IMR-90 (cell line): Measurements from ENCODE around the gene CNGA1. TPM values are rescaled to one million over a fixed set of nuclear protein-coding genes. Genes with fewer than 3 reads are reported as not detected.

ENCODE experiments used
- ATAC-seq: fragments of 200-7000 bp; cut with Tn5 transposase; 2 replicates; pipeline ENCODE4 v1.9.1; 2020; ENCODE audit warnings: low read depth, mild to moderate bottlenecking, moderate library complexity
- BruUV-seq: library from RNA; stranded (reverse); fragments of 400-500 nt; replicated peaks from 2 replicates; lab custom pipeline; 2021; lab: Mats Ljungman, UMichigan
- CTCF ChIA-PET: fragments of 300-600 bp; formaldehyde crosslinking; extraction: SDS; loops from one replicate; lab custom pipeline; 2021; ENCODE audit warnings: antibody characterized with exemption; lab: Yijun Ruan, JAX
- POLR2A ChIA-PET: fragments of 300-600 bp; sonication (Branson Sonifier 250); formaldehyde crosslinking; loops from one replicate; lab custom pipeline; 2022; ENCODE audit warnings: antibody characterized with exemption; ENCODE audit not compliant: unreplicated experiment; lab: Charles Lee
- DNase-seq: peaks from one replicate; pipeline ENCODE4 v3.0.0; 2013
- H2AFZ ChIP-seq: replicated peaks from 2 replicates; pipeline ENCODE3; 2013; ENCODE audit warnings: low read length, mild to moderate bottlenecking; ENCODE audit not compliant: poor library complexity
- H2AK5ac ChIP-seq: 2 replicates; pipeline ENCODE4 v1.6.1; 2013; ENCODE audit warnings: low read depth, low read length, inconsistent platforms
- H2AK9ac ChIP-seq: replicated peaks from 2 replicates; pipeline ENCODE3; 2013; ENCODE audit warnings: mild to moderate bottlenecking, low read depth, low read length, moderate library complexity; ENCODE audit not compliant: poor library complexity
- H2BK120ac ChIP-seq: 2 replicates; pipeline ENCODE4 v1.6.1; 2013; ENCODE audit warnings: low read depth, low read length, inconsistent platforms
- H2BK15ac ChIP-seq: 3 replicates; pipeline ENCODE4 v1.6.1; 2013; ENCODE audit warnings: low read depth, low read length, inconsistent platforms
- H2BK20ac ChIP-seq: 2 replicates; pipeline ENCODE4 v1.6.1; 2013; ENCODE audit warnings: low read depth, mild to moderate bottlenecking, inconsistent platforms, low read length, moderate library complexity
- H2BK5ac ChIP-seq: 2 replicates; pipeline ENCODE4 v1.6.1; 2013; ENCODE audit warnings: mild to moderate bottlenecking, low read depth, low read length, inconsistent platforms; ENCODE audit not compliant: poor library complexity, severe bottlenecking
- H3K14ac ChIP-seq: replicated peaks from 2 replicates; pipeline ENCODE4 v1.6.1; 2013; ENCODE audit warnings: low read depth, low read length, inconsistent platforms
- H3K18ac ChIP-seq: 2 replicates; pipeline ENCODE4 v1.6.1; 2013; ENCODE audit warnings: low read depth, low read length, control low read depth
- H3K23ac ChIP-seq: 2 replicates; pipeline ENCODE4 v1.6.1; 2013; ENCODE audit warnings: low read depth, low read length, inconsistent platforms
- H3K27ac ChIP-seq: 2 replicates; pipeline ENCODE4 v1.5.1; 2013; ENCODE audit warnings: mild to moderate bottlenecking, control low read depth, low read length; ENCODE audit not compliant: insufficient read depth
- H3K27me3 ChIP-seq: 2 replicates; pipeline ENCODE4 v1.6.1; 2013; ENCODE audit warnings: low read length; ENCODE audit not compliant: control insufficient read depth, insufficient read depth
- H3K36me3 ChIP-seq: 2 replicates; pipeline ENCODE4 v1.6.1; 2013; ENCODE audit warnings: low read length, mixed read lengths; ENCODE audit not compliant: control insufficient read depth, insufficient read depth
- H3K4ac ChIP-seq: 2 replicates; pipeline ENCODE4 v1.6.1; 2013; ENCODE audit warnings: low read depth, low read length, inconsistent platforms
- H3K4me1 ChIP-seq: 2 replicates; pipeline ENCODE4 v1.6.1; 2013; ENCODE audit warnings: low read length, mixed read lengths; ENCODE audit not compliant: control insufficient read depth, insufficient read depth
- H3K4me2 ChIP-seq: 2 replicates; pipeline ENCODE4 v1.6.1; 2013; ENCODE audit warnings: low read depth, mild to moderate bottlenecking, control low read depth, low read length, moderate library complexity
- H3K4me3 ChIP-seq: 2 replicates; pipeline ENCODE4 v1.5.1; 2013; ENCODE audit warnings: low read depth, mild to moderate bottlenecking, control low read depth, low read length, moderate library complexity; ENCODE audit not compliant: insufficient read depth
- H3K56ac ChIP-seq: 2 replicates; pipeline ENCODE4 v1.6.1; 2013; ENCODE audit warnings: low read length, inconsistent platforms; ENCODE audit not compliant: insufficient read depth; ENCODE audit errors: extremely low read depth
- H3K79me1 ChIP-seq, 2 experiments: 2 replicates each; pipeline ENCODE4 v1.6.1; 2013; ENCODE audit warnings: low read length in 2 of 2, inconsistent platforms in 1 of 2, low read depth in 1 of 2
- H3K9ac ChIP-seq: 2 replicates; pipeline ENCODE4 v1.6.1; 2013; ENCODE audit warnings: low read depth, low read length, control low read depth
- H3K9me1 ChIP-seq: 2 replicates; pipeline ENCODE4 v1.6.1; 2013; ENCODE audit warnings: low read length, inconsistent platforms; ENCODE audit not compliant: insufficient read depth
- H3K9me3 ChIP-seq: 2 replicates; pipeline ENCODE4 v1.6.1; 2013; ENCODE audit warnings: low read length; ENCODE audit not compliant: control insufficient read depth, insufficient read depth
- H4K20me1 ChIP-seq: 2 replicates; pipeline ENCODE4 v1.6.1; 2013; ENCODE audit warnings: low read length, inconsistent platforms; ENCODE audit not compliant: insufficient read depth
- H4K5ac ChIP-seq: 2 replicates; pipeline ENCODE4 v1.6.1; 2013; ENCODE audit warnings: mild to moderate bottlenecking, low read depth, low read length, control low read depth
- H4K8ac ChIP-seq, 2 experiments: 2 replicates each; pipeline ENCODE4 v1.6.1; 2013; ENCODE audit warnings: low read depth in 2 of 2, low read length in 2 of 2, control low read depth in 1 of 2, inconsistent platforms in 1 of 2
- H4K91ac ChIP-seq: 2 replicates; pipeline ENCODE4 v1.6.1; 2013; ENCODE audit warnings: low read depth, low read length, inconsistent platforms; ENCODE audit not compliant: insufficient read depth
- CTCF ChIP-seq: conservative IDR thresholded peaks from 2 replicates; pipeline ENCODE4 v1.5.1; 2012; ENCODE audit warnings: mild to moderate bottlenecking, low read depth, low read length, improper control_type of control experiment
- FOS ChIP-seq: fragments of 150-350 bp; IDR thresholded peaks from 2 replicates; pipeline ENCODE4 v1.6.1; 2016; ENCODE audit warnings: low read depth, low read length
- MAZ ChIP-seq: IDR thresholded peaks from 2 replicates; pipeline ENCODE4 v1.6.1; 2012; ENCODE audit warnings: low read depth, mild to moderate bottlenecking, low read length, improper control_type of control experiment, moderate library complexity, borderline replicate concordance
- MXI1 ChIP-seq: IDR thresholded peaks from 2 replicates; pipeline ENCODE4 v1.6.1; 2012; ENCODE audit warnings: low read depth, mild to moderate bottlenecking, low read length, moderate library complexity, borderline replicate concordance
- RCOR1 ChIP-seq: IDR thresholded peaks from 2 replicates; pipeline ENCODE4 v1.6.1; 2012; ENCODE audit warnings: mild to moderate bottlenecking, low read length, improper control_type of control experiment; ENCODE audit not compliant: insufficient replicate concordance
- SMC3 ChIP-seq: fragments of 150-350 bp; IDR thresholded peaks from 2 replicates; pipeline ENCODE4 v1.6.1; 2016; ENCODE audit warnings: low read depth, mild to moderate bottlenecking, antibody characterized with exemption, low read length, moderate library complexity
- USF2 ChIP-seq: fragments of 150-350 bp; IDR thresholded peaks from 2 replicates; pipeline ENCODE4 v1.6.1; 2017; ENCODE audit warnings: mild to moderate bottlenecking, antibody characterized with exemption, low read length, low read depth
- WGBS, 2 experiments: methylation state at CpG; one replicate each; pipeline versions ENCODE4 v1.1.5 to v1.1.7; 2013; ENCODE audit warnings: missing lambda C conversion rate in 2 of 2; ENCODE audit not compliant: insufficient read length in 1 of 2; ENCODE audit errors: extremely low coverage in 2 of 2; 5-methylcytosine and 5-hydroxymethylcytosine counted together
- dilution Hi-C: fragments of 300-500 bp; cut with HindIII; formaldehyde crosslinking; loops from one replicate; pipeline ENCODE4 v1.14.3; 2018; ENCODE audit warnings: low sequenced_read_pairs; ENCODE audit not compliant: unreplicated experiment
- in situ Hi-C: fragments of 300-500 bp; cut with MboI; formaldehyde crosslinking; loops from 3 replicates; pipeline ENCODE4 v1.14.3; 2019; ENCODE audit warnings: low sequenced_read_pairs, inconsistent platforms, mixed read lengths
- intact Hi-C: fragments of 100-400 bp; cut with micrococcal nuclease; formaldehyde crosslinking; loops from 2 replicates; pipeline ENCODE4 v1.10.0; 2022
- polyA plus RNA-seq, 3 experiments: library from polyadenylated mRNA; depleted of rRNA; stranded (reverse); fragments of >200 nt; gene quantifications; 2 replicates each; pipeline ENCODE4 v1.2.3, GENCODE V29; 2012; ENCODE audit warnings: low replicate concordance in 1 of 3
- total RNA-seq: library from RNA; depleted of rRNA; stranded (reverse); fragments of >200 nt; gene quantifications from 2 replicates; pipeline ENCODE4 v1.2.3, GENCODE V29; 2012

The CNGA1 gene
- total and polyA plus RNA-seq, 2 of the 4 experiments (the other 2 are of a cell fraction): not detected

GRCh38 chr4:48049483-48049882 is 33.0 kb upstream of the CNGA1 start:
- H4K91ac ChIP-seq: no peak overlapping the region
- intact Hi-C loops (no loop called here), dilution Hi-C loops (no loop called here), in situ Hi-C loops (no loop called here)
- H2BK20ac ChIP-seq: no peak overlapping the region
- no peak overlapping the region for H2BK120ac ChIP-seq
- no peaks in the 10 kb centered on the region for H3K79me1 ChIP-seq
- no TSS peak for BruUV-seq
- H3K4ac ChIP-seq: no peak overlapping the region
- H3K23ac ChIP-seq: no peak overlapping the region
- no peak overlapping the region for H3K14ac ChIP-seq
- H2BK15ac ChIP-seq: no peak overlapping the region
- H3K9me1 ChIP-seq: no peaks in the 10 kb centered on the region
- no peak overlapping the region for H4K8ac ChIP-seq
- H3K4me3 ChIP-seq: no peak overlapping the region
- POLR2A ChIA-PET: no interaction called here
- H2AFZ ChIP-seq: no peak overlapping the region
- no peaks in the 10 kb centered on the region for H3K9me3 ChIP-seq
- TF ChIP-seq SMC3 (no peak), CTCF (no peak), MAZ (no peak), RCOR1 (no peak), USF2 (no peak), FOS (no peak), MXI1 (no peak)
- H3K9ac ChIP-seq: no peak overlapping the region
- H3K4me2 ChIP-seq: no peak overlapping the region
- no peak overlapping the region for H2AK5ac ChIP-seq
- ATAC-seq (no peak), DNase-seq (no peak)
- H3K18ac ChIP-seq: no peak overlapping the region
- CTCF ChIA-PET: interaction anchor here (0.6 kb wide), 1 partner anchor 40 kb away, joined by 3 read pairs; no protein-coding TSS in a partner anchor
- H3K27ac ChIP-seq: no peak overlapping the region
- no peaks in the 10 kb centered on the region for H3K36me3 ChIP-seq
- no peak overlapping the region for H2BK5ac ChIP-seq
- peaks cover 6% of the 10 kb centered on the region for H3K27me3 ChIP-seq
- no peak overlapping the region for H4K5ac ChIP-seq
- no peak overlapping the region for H2AK9ac ChIP-seq
- H4K20me1 ChIP-seq: no peaks in the 10 kb centered on the region
- H3K4me1 ChIP-seq: no peaks in the 10 kb centered on the region
- no peak overlapping the region for H3K56ac ChIP-seq
- 64% methylated on average over 7 of the region's 8 CpGs; no CpG with 5 or more reads in 1 of the 2 experiments for WGBS, 2 experiments
